ENCODE results near the gene THUMPD2.

Gene THUMPD2

DNA sequence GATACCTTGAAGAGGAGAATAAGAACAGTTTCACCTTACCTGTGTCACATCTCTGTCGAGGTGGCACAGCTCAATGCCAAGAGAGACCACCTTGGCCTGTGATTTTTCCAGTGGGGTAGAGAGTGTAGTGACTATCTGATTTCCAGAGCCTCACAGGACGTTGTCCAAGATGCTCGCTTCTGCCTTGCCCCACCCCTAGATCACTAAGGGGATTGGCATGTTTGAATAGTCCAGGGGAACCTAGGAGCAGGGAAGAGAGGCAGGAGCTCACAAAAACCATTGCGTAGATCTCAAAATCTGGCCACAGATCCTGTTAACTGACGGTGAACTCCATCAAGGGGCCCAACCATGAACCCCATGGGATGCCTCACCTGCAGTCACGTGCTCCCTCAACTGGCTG is 89.2 kb downstream of the THUMPD2 start:
- no peaks in the 10 kb centered on the region for H3K79me1 ChIP-seq (ENCODE audit: low read depth, low read length)
- no peak overlapping the region for H2BK15ac ChIP-seq (ENCODE audit: low read length)
- H4K91ac ChIP-seq (ENCODE audit: low read depth, low read length, poor library complexity), result no peak overlapping the region
- H2BK5ac ChIP-seq (ENCODE audit: low read length), result no peak overlapping the region
- WGBS, 2 donors (ENCODE audit: extremely low coverage in 2 of 2, insufficient read length in 2 of 2, insufficient replicate concordance in 1 of 2), result no CpG with 5 or more reads among the region's 6 CpGs
- no peak overlapping the region for H2BK12ac ChIP-seq (ENCODE audit: low read length)
- DNase-seq (ENCODE audit: low spot score), result no peak
- H3K36me3 ChIP-seq (replicated peaks in 1 of 2; ENCODE audit: control insufficient read depth in 2 of 2, insufficient read depth in 2 of 2, low read length in 2 of 2), result peaks cover 0 to 4% of the 10 kb centered on the region in 2 donors
- peaks cover 4 to 22% of the 10 kb centered on the region in 2 donors for H3K9me3 ChIP-seq (replicated peaks in 1 of 2; ENCODE audit: control insufficient read depth in 2 of 2, insufficient read depth in 1 of 2, low read depth in 1 of 2, low read length in 2 of 2)
- peaks cover 0 to 4% of the 10 kb centered on the region in 2 donors for H3K4me1 ChIP-seq (ENCODE audit: control insufficient read depth in 2 of 2, insufficient read depth in 1 of 2, low read depth in 1 of 2, low read length in 2 of 2)
- no peak overlapping the region for H3K14ac ChIP-seq (ENCODE audit: low read length)
- no peak overlapping the region for H2AFZ ChIP-seq (ENCODE audit: low read length)
- H3K27ac ChIP-seq (replicated peaks; ENCODE audit: low read length), result no peak overlapping the region
- H3K9ac ChIP-seq (ENCODE audit: low read depth, low read length, poor library complexity), result no peak overlapping the region
- no peak overlapping the region for H3K23ac ChIP-seq (ENCODE audit: low read depth, low read length, poor library complexity)
- H2BK120ac ChIP-seq (ENCODE audit: low read depth, low read length), result no peak overlapping the region
- no peak overlapping the region for H3K4me2 ChIP-seq (ENCODE audit: insufficient read depth, low read length, poor library complexity, severe bottlenecking)
- no peaks in the 10 kb centered on the region for H3K27me3 ChIP-seq (ENCODE audit: control insufficient read depth in 3 of 3, insufficient read depth in 3 of 3, low read depth in 1 of 3, low read length in 3 of 3)
- H3K4me3 ChIP-seq (ENCODE audit: low read length in 2 of 2), result no peak overlapping the region
- H3K18ac ChIP-seq (ENCODE audit: low read length), result no peak overlapping the region
- H3K4ac ChIP-seq (ENCODE audit: low read length), result no peak overlapping the region
- no peak overlapping the region for H2AK5ac ChIP-seq (ENCODE audit: low read depth, low read length)
- H4K8ac ChIP-seq (ENCODE audit: low read depth, low read length), result no peak overlapping the region

- Histone ChIP-seq H2AK5ac (ENCODE audit: low read depth, low read length) (no peak overlapping the region), H3K4me1 (ENCODE audit: control insufficient read depth in 2 of 2, insufficient read depth in 1 of 2, low read depth in 1 of 2, low read length in 2 of 2) (peaks cover 0 to 2% of the 10 kb centered on the region in 2 donors), H3K36me3 (replicated peaks in 1 of 2; ENCODE audit: control insufficient read depth in 2 of 2, insufficient read depth in 2 of 2, low read length in 2 of 2) (peaks cover 0 to 4% of the 10 kb centered on the region in 2 donors), H3K18ac (ENCODE audit: low read length) (no peak overlapping the region), H3K4ac (ENCODE audit: low read length) (no peak overlapping the region), H4K91ac (ENCODE audit: low read depth, low read length, poor library complexity) (no peak overlapping the region), H3K79me1 (ENCODE audit: low read depth, low read length) (no peaks in the 10 kb centered on the region), H2BK12ac (ENCODE audit: low read length) (no peak overlapping the region), H3K27ac (replicated peaks; ENCODE audit: low read length) (no peak overlapping the region), H2BK15ac (ENCODE audit: low read length) (no peak overlapping the region), H3K14ac (ENCODE audit: low read length) (no peak overlapping the region), H3K9ac (ENCODE audit: low read depth, low read length, poor library complexity) (no peak overlapping the region), H4K8ac (ENCODE audit: low read depth, low read length) (no peak overlapping the region), H3K23ac (ENCODE audit: low read depth, low read length, poor library complexity) (no peak overlapping the region), H2BK120ac (ENCODE audit: low read depth, low read length) (no peak overlapping the region), H3K27me3 (ENCODE audit: control insufficient read depth in 3 of 3, insufficient read depth in 3 of 3, low read depth in 1 of 3, low read length in 3 of 3) (no peaks in the 10 kb centered on the region), H2BK5ac (ENCODE audit: low read length) (no peak overlapping the region), H3K9me3 (replicated peaks in 1 of 2; ENCODE audit: control insufficient read depth in 2 of 2, insufficient read depth in 1 of 2, low read depth in 1 of 2, low read length in 2 of 2) (peaks cover 4 to 22% of the 10 kb centered on the region in 2 donors), H2AFZ (ENCODE audit: low read length) (no peak overlapping the region), H3K4me3 (ENCODE audit: low read length in 2 of 2) (no peak overlapping the region), H3K4me2 (ENCODE audit: insufficient read depth, low read length, poor library complexity, severe bottlenecking) (no peak overlapping the region)
- WGBS, 2 donors (ENCODE audit: extremely low coverage in 2 of 2, insufficient read length in 2 of 2, insufficient replicate concordance in 1 of 2), result no CpG with 5 or more reads among the region's 1 CpG
- no peak for DNase-seq (ENCODE audit: low spot score)
These were observed 89.7 kb downstream of the THUMPD2 start for GRCh38 chr2:39689272-39689841.

GRCh38 chr2:39688181-39688580 is 90.9 kb downstream of the THUMPD2 start:
- H2BK12ac ChIP-seq (ENCODE audit: low read length), result no peak overlapping the region
- H2AK5ac ChIP-seq (ENCODE audit: low read depth, low read length), result no peak overlapping the region
- H3K27me3 ChIP-seq (ENCODE audit: control insufficient read depth in 3 of 3, insufficient read depth in 3 of 3, low read depth in 1 of 3, low read length in 3 of 3), result no peaks in the 10 kb centered on the region
- peaks cover 0 to 2% of the 10 kb centered on the region in 2 donors for H3K4me1 ChIP-seq (ENCODE audit: control insufficient read depth in 2 of 2, insufficient read depth in 1 of 2, low read depth in 1 of 2, low read length in 2 of 2)
- no CpG with 5 or more reads among the region's 2 CpGs for WGBS, 2 donors (ENCODE audit: extremely low coverage in 2 of 2, insufficient read length in 2 of 2, insufficient replicate concordance in 1 of 2)
- H2AFZ ChIP-seq (ENCODE audit: low read length), result no peak overlapping the region
- H3K9ac ChIP-seq (ENCODE audit: low read depth, low read length, poor library complexity), result no peak overlapping the region
- H2BK5ac ChIP-seq (ENCODE audit: low read length), result no peak overlapping the region
- H3K18ac ChIP-seq (ENCODE audit: low read length), result no peak overlapping the region
- no peak overlapping the region for H3K23ac ChIP-seq (ENCODE audit: low read depth, low read length, poor library complexity)
- H4K91ac ChIP-seq (ENCODE audit: low read depth, low read length, poor library complexity), result no peak overlapping the region
- DNase-seq (ENCODE audit: low spot score), result no peak
- H3K36me3 ChIP-seq (replicated peaks in 1 of 2; ENCODE audit: control insufficient read depth in 2 of 2, insufficient read depth in 2 of 2, low read length in 2 of 2), result peaks cover 0 to 4% of the 10 kb centered on the region in 2 donors
- H2BK15ac ChIP-seq (ENCODE audit: low read length), result no peak overlapping the region
- no peak overlapping the region for H3K14ac ChIP-seq (ENCODE audit: low read length)
- no peak overlapping the region for H4K8ac ChIP-seq (ENCODE audit: low read depth, low read length)
- no peak overlapping the region for H3K27ac ChIP-seq (replicated peaks; ENCODE audit: low read length)
- no peaks in the 10 kb centered on the region for H3K79me1 ChIP-seq (ENCODE audit: low read depth, low read length)
- H3K4me3 ChIP-seq (ENCODE audit: low read length in 2 of 2), result no peak overlapping the region
- H2BK120ac ChIP-seq (ENCODE audit: low read depth, low read length), result no peak overlapping the region
- no peak overlapping the region for H3K4me2 ChIP-seq (ENCODE audit: insufficient read depth, low read length, poor library complexity, severe bottlenecking)
- H3K4ac ChIP-seq (ENCODE audit: low read length), result no peak overlapping the region
- peaks cover 4 to 22% of the 10 kb centered on the region in 2 donors for H3K9me3 ChIP-seq (replicated peaks in 1 of 2; ENCODE audit: control insufficient read depth in 2 of 2, insufficient read depth in 1 of 2, low read depth in 1 of 2, low read length in 2 of 2)

DNA sequence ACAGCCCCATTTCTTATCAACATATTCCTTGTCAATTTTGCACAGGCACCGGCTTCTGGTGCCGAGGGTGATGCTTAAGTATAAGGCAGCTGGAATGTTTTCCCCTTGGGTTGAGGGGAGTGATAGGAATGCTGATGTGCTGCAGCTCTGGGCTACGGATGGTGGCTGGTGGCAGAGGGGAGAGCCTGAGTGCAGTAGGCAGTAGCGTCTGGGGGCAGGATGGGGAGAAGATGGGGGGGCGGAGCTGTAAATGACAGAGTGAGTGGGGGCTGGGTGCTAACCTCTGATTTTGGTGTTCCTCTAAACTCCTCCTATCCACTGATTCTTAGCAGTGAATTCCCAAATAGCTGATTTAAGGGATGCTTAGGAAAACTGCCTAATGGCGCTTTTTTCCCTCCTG is 92.6 kb downstream of the THUMPD2 start:
- Histone ChIP-seq H3K9ac (ENCODE audit: low read depth, low read length, poor library complexity) (no peak overlapping the region), H2AK5ac (ENCODE audit: low read depth, low read length) (no peak overlapping the region), H3K4ac (ENCODE audit: low read length) (no peak overlapping the region), H2BK5ac (ENCODE audit: low read length) (no peak overlapping the region), H3K14ac (ENCODE audit: low read length) (no peak overlapping the region), H2BK15ac (ENCODE audit: low read length) (no peak overlapping the region), H3K23ac (ENCODE audit: low read depth, low read length, poor library complexity) (no peak overlapping the region), H3K9me3 (replicated peaks in 1 of 2; ENCODE audit: control insufficient read depth in 2 of 2, insufficient read depth in 1 of 2, low read depth in 1 of 2, low read length in 2 of 2) (peaks cover 4 to 14% of the 10 kb centered on the region in 2 donors), H2BK120ac (ENCODE audit: low read depth, low read length) (no peak overlapping the region), H3K36me3 (replicated peaks in 1 of 2; ENCODE audit: control insufficient read depth in 2 of 2, insufficient read depth in 2 of 2, low read length in 2 of 2) (peaks cover 0 to 4% of the 10 kb centered on the region in 2 donors), H2BK12ac (ENCODE audit: low read length) (no peak overlapping the region), H3K4me2 (ENCODE audit: insufficient read depth, low read length, poor library complexity, severe bottlenecking) (no peak overlapping the region), H3K79me1 (ENCODE audit: low read depth, low read length) (no peaks in the 10 kb centered on the region), H3K27me3 (ENCODE audit: control insufficient read depth in 3 of 3, insufficient read depth in 3 of 3, low read depth in 1 of 3, low read length in 3 of 3) (no peaks in the 10 kb centered on the region), H2AFZ (ENCODE audit: low read length) (no peak overlapping the region), H3K4me3 (ENCODE audit: low read length in 2 of 2) (no peak overlapping the region), H3K4me1 (ENCODE audit: control insufficient read depth in 2 of 2, insufficient read depth in 1 of 2, low read depth in 1 of 2, low read length in 2 of 2) (peaks cover 0 to 2% of the 10 kb centered on the region in 2 donors), H4K91ac (ENCODE audit: low read depth, low read length, poor library complexity) (no peak overlapping the region), H3K18ac (ENCODE audit: low read length) (peak overlapping the region; percentile 29), H4K8ac (ENCODE audit: low read depth, low read length) (no peak overlapping the region), H3K27ac (replicated peaks; ENCODE audit: low read length) (no peak overlapping the region)
- no CpG with 5 or more reads among the region's 6 CpGs for WGBS, 2 donors (ENCODE audit: extremely low coverage in 2 of 2, insufficient read length in 2 of 2, insufficient replicate concordance in 1 of 2)
- DNase-seq (ENCODE audit: low spot score), result no peak

All from neuronal stem cell (in vitro differentiated cells).